NCI-H748 (cell line): ENCODE results near the gene C12orf76.
A peak's percentile ranks its signal among the peaks of the same experiment; 100 is the strongest.

Source experiments
- DNase-seq: peaks from one replicate; lab custom pipeline; 2025; ENCODE audit not compliant: unreplicated experiment; lab: John Stamatoyannopoulos, UW

The C12orf76 gene

DNA sequence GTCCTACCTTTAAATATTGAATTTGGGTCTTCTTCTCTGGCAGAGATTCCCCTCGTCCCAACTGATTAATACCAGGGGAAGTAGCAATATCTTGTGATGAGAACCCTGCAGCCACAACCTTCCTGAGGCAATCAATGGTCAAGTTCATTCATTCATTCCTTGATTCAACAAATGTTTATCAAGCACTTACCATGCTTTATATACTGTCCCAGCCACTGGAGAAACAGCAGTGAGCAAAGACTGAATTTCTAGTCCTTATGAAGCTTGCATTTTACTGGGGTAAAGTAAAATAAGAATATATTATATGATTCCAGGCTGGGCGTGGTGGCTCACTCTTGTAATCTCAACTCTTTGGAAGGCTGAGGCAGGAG lies 51.9 kb downstream of the C12orf76 start:
- DNase-seq: peak; percentile 49

DNA sequence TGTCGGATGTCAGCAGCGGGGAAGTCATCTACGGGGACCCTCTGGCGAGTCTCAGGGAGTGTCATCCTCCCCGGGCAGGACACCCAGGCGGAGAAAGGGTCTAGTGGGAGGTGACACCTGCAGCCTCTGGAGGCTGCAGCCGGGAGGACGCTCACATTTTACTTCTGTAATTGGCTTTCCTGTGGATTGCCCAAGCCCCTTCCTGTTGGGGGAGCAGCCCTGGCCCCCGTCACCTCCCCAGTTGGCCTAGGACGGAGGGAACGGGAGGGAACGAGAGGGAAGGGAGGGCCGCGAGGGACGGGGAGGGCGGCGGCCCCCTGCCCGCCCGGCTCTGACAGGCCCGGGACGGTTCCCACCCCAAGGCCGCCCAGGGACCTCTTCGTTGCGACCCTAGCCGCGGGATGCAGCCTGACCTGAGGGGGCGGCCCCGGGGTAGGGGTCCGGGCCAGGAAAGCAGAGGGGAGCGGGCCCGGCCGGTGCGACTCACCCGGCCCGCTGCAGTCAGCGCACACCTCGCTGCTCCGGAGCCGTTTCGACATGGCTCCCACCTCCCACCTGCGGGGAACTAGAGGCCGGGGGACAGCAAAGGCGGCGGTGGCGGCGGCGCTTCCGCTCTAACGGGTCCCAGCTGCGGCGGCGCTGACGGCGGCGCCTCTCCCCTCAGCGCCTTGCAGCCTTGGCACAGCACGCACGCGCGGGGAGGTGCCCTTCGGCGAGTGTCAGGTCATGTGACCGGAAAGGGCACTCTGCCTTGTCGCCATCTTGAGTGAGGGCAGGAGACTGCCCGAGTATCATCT lies 52.4 kb downstream of the C12orf76 start, which contains the start of gene GIT2:
GIT2 (minus strand) TSS at position 683 of the 797 bp plus-strand sequence; CDS start at position 539, 144 bp downstream.
- peak; percentile 95 for DNase-seq

DNA sequence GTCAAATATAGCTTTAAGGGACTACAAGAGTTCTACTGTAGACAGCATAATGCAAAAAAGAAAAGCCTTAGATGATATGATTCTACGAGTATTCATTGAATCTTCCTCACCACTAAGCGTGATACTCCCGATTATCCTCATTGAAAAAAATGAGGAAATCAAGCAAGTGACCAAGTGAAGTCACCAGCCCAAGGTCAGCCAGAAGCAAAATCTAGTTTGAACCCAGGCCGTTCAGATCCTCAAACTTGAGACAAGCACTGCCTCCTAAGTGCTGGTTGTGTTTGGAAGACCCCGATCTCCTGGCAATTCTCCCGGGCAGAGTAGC lies 53.0 kb downstream of the C12orf76 start:
- no peak for DNase-seq

DNA sequence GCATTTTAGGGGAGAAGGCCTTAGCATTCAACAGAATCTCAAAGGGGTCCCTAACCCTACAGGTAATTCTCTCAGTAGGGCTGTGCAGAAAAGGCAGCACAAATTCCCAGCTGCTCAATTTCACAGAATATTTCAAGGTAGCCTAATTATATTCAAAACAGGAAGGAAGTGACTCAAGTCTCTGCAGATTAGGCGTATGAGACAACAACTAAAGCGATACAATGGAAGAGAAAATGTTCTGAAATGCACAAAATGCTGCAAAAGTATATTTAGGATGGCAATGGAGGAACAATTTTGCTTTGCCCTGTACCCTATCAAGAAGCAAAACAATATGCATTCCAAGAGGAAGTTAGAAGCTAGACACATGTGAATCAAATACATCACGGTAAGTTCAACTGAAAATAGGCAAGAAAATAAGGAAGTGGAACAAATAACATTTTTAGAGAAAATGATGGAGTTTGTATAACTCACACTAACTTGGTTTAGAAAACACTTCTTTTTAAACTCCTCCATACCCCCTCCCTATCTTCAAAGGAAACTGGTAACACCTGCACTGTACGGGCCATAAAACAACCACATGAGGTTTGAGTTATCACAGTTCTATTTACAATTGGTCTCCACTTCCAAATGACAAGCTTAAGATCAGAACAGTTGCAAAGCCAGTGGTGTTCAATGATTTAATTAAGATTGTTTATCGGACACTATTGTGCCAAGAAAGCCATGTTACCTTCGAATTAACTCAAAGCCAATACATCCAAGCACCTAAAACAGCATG lies 53.7 kb downstream of the C12orf76 start:
- DNase-seq: no peak

DNA sequence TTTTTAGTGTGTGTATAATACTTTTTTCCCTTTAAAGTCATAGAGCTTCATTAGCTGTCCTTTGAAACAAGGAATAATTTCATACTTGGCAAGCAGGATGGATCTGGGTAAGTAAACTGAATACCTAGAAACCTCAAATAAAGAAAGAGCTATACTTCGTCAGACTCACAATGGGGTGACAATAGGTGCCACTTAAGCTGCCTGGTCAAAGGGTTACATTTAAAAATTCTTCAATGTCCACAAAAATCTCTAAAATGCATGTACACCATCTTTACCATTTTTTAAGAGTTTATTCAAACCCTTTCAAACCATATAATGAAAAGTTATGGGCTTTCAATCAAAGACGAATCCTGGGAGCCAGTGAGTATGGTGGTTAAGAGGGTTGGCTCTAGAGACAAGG lies 55.2 kb downstream of the C12orf76 start:
- no peak for DNase-seq

DNA sequence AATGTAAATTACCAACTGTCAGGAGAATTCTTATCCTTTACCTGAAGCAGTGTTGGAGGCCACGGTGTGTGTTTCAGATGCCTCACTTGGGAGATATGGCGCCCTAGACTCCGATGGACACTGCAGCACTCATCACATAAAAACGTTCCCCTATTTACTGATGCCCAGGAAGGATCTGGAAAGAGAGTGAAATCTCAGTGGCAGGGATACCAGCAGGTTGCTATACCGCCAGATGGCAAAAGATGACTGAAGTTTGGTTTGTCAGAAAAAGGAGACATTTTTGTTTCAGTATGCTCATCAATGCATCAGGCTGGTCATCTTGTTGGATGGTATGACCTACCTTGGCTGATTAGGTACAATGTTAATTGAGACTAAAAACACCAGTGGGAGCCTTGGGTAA lies 56.7 kb downstream of the C12orf76 start:
- no peak for DNase-seq
